Endodermal cell (in vitro differentiated cells): ENCODE results near the gene PIK3C2B. TPM values are rescaled to one million over a fixed set of nuclear protein-coding genes. Genes with fewer than 3 reads are reported as not detected.

Experiments used
- DNase-seq: peaks from one replicate; pipeline ENCODE4 v3.0.0-alpha.2; 2017
- H3K27ac ChIP-seq: 2 replicates; pipeline ENCODE4 v1.5.1; 2013; ENCODE audit warnings: mild to moderate bottlenecking, low read depth, low read length, moderate library complexity
- H3K27me3 ChIP-seq: 2 replicates; pipeline ENCODE4 v1.6.1; 2013; ENCODE audit warnings: mild to moderate bottlenecking, low read length, moderate library complexity; ENCODE audit not compliant: insufficient read depth, control insufficient read depth, poor library complexity, severe bottlenecking
- H3K36me3 ChIP-seq: 2 replicates; pipeline ENCODE4 v1.7.0; 2013; ENCODE audit warnings: mild to moderate bottlenecking, low read length, moderate library complexity; ENCODE audit not compliant: control insufficient read depth, insufficient read depth
- H3K4me1 ChIP-seq: one replicate; pipeline ENCODE4 v1.7.0; 2013; ENCODE audit warnings: low read length; ENCODE audit not compliant: control insufficient read depth, insufficient read depth
- H3K4me3 ChIP-seq: 2 replicates; pipeline ENCODE4 v1.5.1; 2013; ENCODE audit warnings: mild to moderate bottlenecking, low read length, moderate library complexity
- H3K9ac ChIP-seq: 2 replicates; pipeline ENCODE4 v1.6.1; 2013; ENCODE audit warnings: mild to moderate bottlenecking, low read length, moderate library complexity; ENCODE audit not compliant: poor library complexity, severe bottlenecking; ENCODE audit errors: extremely low read depth
- H3K9me3 ChIP-seq: 2 replicates; pipeline ENCODE4 v1.6.1; 2013; ENCODE audit warnings: mild to moderate bottlenecking, low read length, moderate library complexity; ENCODE audit not compliant: control insufficient read depth
- H3K27ac Mint-ChIP-seq: 2 replicates; pipeline ENCODE4 v1.8.0; 2020; ENCODE audit warnings: mixed read lengths
- H3K27me3 Mint-ChIP-seq: 2 replicates; pipeline ENCODE4 v1.8.0; 2021; ENCODE audit warnings: mild to moderate bottlenecking, mixed read lengths; ENCODE audit not compliant: insufficient read depth
- H3K36me3 Mint-ChIP-seq: 2 replicates; pipeline ENCODE4 v1.8.0; 2020; ENCODE audit warnings: low read depth, mixed read lengths
- H3K4me1 Mint-ChIP-seq: 2 replicates; pipeline ENCODE4 v1.8.0; 2020; ENCODE audit warnings: mixed read lengths
- H3K4me3 Mint-ChIP-seq: 2 replicates; pipeline ENCODE4 v1.8.0; 2020; ENCODE audit warnings: mild to moderate bottlenecking, moderate library complexity, mixed read lengths
- H3K9me3 Mint-ChIP-seq: 2 replicates; pipeline ENCODE4 v1.8.0; 2020; ENCODE audit warnings: mild to moderate bottlenecking, mixed read lengths
- CTCF ChIP-seq: fragments of 200-600 bp; sonication (generic); conservative IDR thresholded peaks from 2 replicates; pipeline ENCODE4 v1.5.0; 2021; ENCODE audit warnings: antibody characterized with exemption, mild to moderate bottlenecking
- WGBS, 2 experiments: methylation state at CpG; one replicate each; pipeline versions ENCODE4 v1.1.5 to v1.1.7; 2013; ENCODE audit warnings: missing lambda C conversion rate in 2 of 2, mixed read lengths in 1 of 2; ENCODE audit not compliant: insufficient coverage in 1 of 2, insufficient read length in 1 of 2; 5-methylcytosine and 5-hydroxymethylcytosine counted together
- total RNA-seq, 2 donors: library from RNA; stranded (reverse); fragmentation: NEBNext Ultra II Directional in 1 of 2; extraction: Animal tissue kit (Norgen Biotek cat#: 25700) in 1 of 2; gene quantifications; 2 replicates in 1 of 2; 3 replicates in 1 of 2; pipeline ENCODE4 v1.2.1, GENCODE V29; 2021

PIK3C2B gene
- total RNA-seq, 2 donors from 2014 or later = 21.3 to 23.9 TPM

GRCh38 chr1:204532832-204533231, 38.2 kb upstream of the PIK3C2B start:
- no peaks in the 10 kb centered on the region for H3K9me3 ChIP-seq
- H3K27me3 Mint-ChIP-seq = no peaks in the 10 kb centered on the region
- peaks cover 67% of the 10 kb centered on the region for H3K36me3 Mint-ChIP-seq

GRCh38 chr1:204530932-204531331, 36.3 kb upstream of the PIK3C2B start:
- Mint-ChIP-seq H3K27me3 (no peaks in the 10 kb centered on the region), H3K36me3 (peaks cover 60% of the 10 kb centered on the region), H3K4me1 (no peaks in the 10 kb centered on the region), H3K9me3 (no peaks in the 10 kb centered on the region), H3K27ac (no peak overlapping the region), H3K4me3 (no peak overlapping the region)
- Histone ChIP-seq H3K27ac (no peak overlapping the region), H3K9me3 (no peaks in the 10 kb centered on the region), H3K9ac (no peak overlapping the region), H3K27me3 (no peaks in the 10 kb centered on the region), H3K4me3 (no peak overlapping the region), H3K4me1 (no peaks in the 10 kb centered on the region), H3K36me3 (peaks cover 93% of the 10 kb centered on the region)
- TF ChIP-seq CTCF = no peak
- WGBS, 2 experiments = 88% methylated on average over 1 of the region's 1 CpG; no CpG with 5 or more reads in 1 of the 2 experiments
- DNase-seq = no peak

More at GRCh38 chr1:204532832-204533231, 38.2 kb upstream of the PIK3C2B start:
- Histone ChIP-seq H3K9ac (no peak overlapping the region), H3K27me3 (no peaks in the 10 kb centered on the region), H3K4me1 (no peaks in the 10 kb centered on the region), H3K36me3 (peaks cover 94% of the 10 kb centered on the region), H3K4me3 (no peak overlapping the region), H3K27ac (no peak overlapping the region)
- H3K4me1 Mint-ChIP-seq = no peaks in the 10 kb centered on the region
- no peak for TF ChIP-seq CTCF
- H3K4me3 Mint-ChIP-seq = no peak overlapping the region
- no peaks in the 10 kb centered on the region for H3K9me3 Mint-ChIP-seq
- no peak overlapping the region for H3K27ac Mint-ChIP-seq
- no peak for DNase-seq

- WGBS, 2 experiments = 96 to 100% methylated on average over 1 to 7 of the region's 7 CpGs
- Histone ChIP-seq H3K27ac (no peak overlapping the region), H3K27me3 (no peaks in the 10 kb centered on the region), H3K9ac (no peak overlapping the region), H3K4me3 (no peak overlapping the region), H3K9me3 (no peaks in the 10 kb centered on the region), H3K36me3 (peaks cover 92% of the 10 kb centered on the region), H3K4me1 (no peaks in the 10 kb centered on the region)
- H3K36me3 Mint-ChIP-seq = peaks cover 63% of the 10 kb centered on the region
- H3K4me3 Mint-ChIP-seq = no peak overlapping the region
- H3K27me3 Mint-ChIP-seq = no peaks in the 10 kb centered on the region
- H3K9me3 Mint-ChIP-seq = peaks cover 2% of the 10 kb centered on the region
- peak; percentile 41 for TF ChIP-seq CTCF
- DNase-seq = no peak
- H3K4me1 Mint-ChIP-seq = peaks cover 6% of the 10 kb centered on the region
- H3K27ac Mint-ChIP-seq = no peak overlapping the region
These were observed 34.8 kb upstream of the PIK3C2B start for GRCh38 chr1:204529371-204529895.
